Astrocyte of the cerebellum (primary cell): ENCODE results near the gene TCP11L2.

Experiments used
- DNase-seq: peaks from one replicate; pipeline ENCODE4 v3.0.0-alpha.2; 2011; ENCODE audit warnings: low read depth
- H3K4me3 ChIP-seq: 2 replicates; pipeline ENCODE4 v1.5.1; 2011; ENCODE audit warnings: mild to moderate bottlenecking, low read depth, low read length, moderate library complexity
- in situ Hi-C: cut with HindIII; loops from 2 replicates; pipeline ENCODE4 v1.10.0; 2017; ENCODE audit warnings: low sequenced_read_pairs
- TF ChIP-seq, protein P1 (sequence below): IDR thresholded peaks from 2 replicates; pipeline ENCODE4 v1.5.1; 2012; ENCODE audit warnings: low read length, low read depth, moderate library complexity, mild to moderate bottlenecking; ENCODE audit errors: missing control alignments

TCP11L2 gene

DNA sequence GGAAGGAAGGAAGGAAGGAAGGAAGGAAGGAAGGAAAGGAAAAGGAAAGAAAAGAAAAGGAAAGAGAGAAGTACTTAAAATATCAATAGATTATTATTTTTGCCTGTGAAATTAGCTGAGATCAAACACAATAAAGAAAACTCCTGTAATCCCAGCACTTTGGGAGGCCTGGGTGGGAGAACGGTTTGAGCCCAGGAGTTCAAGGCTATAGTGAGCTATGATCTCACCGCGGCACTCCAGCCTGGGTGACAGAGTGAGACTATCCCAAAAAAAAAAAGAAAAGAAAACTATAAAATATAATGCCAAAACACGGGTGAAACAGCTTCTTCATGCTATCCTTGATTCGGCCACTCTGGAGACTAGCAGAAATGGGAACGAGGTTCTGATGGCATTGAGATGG lies 28.5 kb upstream of the TCP11L2 start:
- DNase-seq: no peak
- in situ Hi-C loops: no loop called here
- TF ChIP-seq, protein P1, sequence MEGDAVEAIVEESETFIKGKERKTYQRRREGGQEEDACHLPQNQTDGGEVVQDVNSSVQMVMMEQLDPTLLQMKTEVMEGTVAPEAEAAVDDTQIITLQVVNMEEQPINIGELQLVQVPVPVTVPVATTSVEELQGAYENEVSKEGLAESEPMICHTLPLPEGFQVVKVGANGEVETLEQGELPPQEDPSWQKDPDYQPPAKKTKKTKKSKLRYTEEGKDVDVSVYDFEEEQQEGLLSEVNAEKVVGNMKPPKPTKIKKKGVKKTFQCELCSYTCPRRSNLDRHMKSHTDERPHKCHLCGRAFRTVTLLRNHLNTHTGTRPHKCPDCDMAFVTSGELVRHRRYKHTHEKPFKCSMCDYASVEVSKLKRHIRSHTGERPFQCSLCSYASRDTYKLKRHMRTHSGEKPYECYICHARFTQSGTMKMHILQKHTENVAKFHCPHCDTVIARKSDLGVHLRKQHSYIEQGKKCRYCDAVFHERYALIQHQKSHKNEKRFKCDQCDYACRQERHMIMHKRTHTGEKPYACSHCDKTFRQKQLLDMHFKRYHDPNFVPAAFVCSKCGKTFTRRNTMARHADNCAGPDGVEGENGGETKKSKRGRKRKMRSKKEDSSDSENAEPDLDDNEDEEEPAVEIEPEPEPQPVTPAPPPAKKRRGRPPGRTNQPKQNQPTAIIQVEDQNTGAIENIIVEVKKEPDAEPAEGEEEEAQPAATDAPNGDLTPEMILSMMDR: no peak
- no peak overlapping the region for H3K4me3 ChIP-seq

DNA sequence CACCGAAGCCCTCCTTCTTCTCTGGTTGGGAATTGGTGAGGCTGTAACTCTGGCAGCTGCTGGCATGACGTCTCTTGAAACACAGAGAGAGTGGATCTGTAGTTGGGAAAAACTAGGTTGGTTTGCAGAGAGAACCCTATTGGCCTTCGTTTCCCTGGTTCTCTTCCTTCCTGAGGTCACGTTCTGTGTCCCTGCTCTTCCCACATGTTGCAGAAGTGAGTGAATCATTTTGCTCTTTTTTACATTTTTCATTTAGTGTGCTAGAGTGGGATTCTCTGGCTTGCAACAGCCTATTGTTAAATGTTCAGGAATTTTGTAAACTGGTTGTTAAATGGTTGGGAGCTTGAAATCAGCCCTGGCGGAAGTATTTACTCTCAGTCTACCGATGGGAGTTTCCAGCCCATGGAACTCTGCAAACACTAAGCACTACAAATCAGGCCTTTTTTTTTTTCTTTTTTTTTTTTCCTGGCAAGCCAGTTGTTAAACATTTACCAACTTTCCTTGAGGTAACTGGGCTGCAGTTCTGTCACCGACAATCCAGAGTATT lies 27.9 kb upstream of the TCP11L2 start:
- TF ChIP-seq, protein P1: no peak
- DNase-seq: no peak
- in situ Hi-C loops: no loop called here
- H3K4me3 ChIP-seq: no peak overlapping the region

DNA sequence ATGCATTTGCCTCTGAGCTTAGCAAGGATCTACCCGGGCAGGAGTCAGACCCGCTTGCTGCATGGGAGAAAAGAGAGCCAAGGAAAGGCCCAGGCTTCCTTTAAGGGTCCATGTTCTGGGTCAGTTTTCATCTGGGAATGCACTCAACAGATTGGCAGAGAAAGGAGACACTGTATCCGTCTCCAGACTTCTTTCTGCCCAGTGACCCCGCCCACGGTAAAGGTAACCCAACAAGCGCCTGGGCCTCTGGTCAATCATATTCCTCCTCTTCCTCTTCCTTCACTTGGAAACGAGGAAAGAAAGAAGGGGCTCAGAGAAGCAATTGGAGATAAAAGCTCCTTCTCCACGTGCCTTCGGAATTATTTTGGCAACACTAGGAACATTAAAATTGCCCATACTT lies 27.1 kb upstream of the TCP11L2 start:
- H3K4me3 ChIP-seq: no peak overlapping the region
- TF ChIP-seq, protein P1: no peak
- no peak for DNase-seq
- in situ Hi-C loops: no loop called here

DNA sequence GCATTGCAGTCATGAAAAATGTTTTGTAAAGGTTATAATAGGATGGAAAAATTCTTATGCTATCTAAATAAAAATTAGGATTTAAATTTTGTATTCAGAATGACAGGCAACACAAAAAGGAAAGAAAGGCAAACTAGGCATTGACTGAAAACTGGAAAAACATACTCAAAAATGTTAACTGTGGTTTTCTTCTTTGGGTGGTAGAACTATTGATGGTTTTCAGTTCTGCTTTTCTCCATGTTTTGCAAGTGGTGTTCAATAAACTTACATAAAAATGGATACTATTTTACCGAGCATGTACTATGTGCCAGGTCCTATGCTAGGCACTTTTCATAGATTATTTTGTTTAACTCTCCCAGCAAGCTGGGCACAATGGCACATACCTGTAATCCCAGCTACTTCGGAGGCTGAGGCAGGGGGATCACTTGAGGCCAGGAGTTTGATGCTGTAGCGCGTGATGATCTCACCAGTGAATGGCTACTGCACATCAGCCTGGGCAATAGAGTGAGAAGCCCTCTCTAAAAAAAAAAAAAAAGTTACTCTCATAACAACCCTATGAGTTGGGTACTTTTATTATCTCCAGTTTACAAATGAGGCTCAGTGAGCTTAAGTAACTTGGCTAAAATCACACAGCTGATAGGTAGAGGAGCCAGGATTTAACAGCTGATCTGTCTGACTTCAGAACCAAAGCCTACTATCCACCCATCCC lies 26.3 kb upstream of the TCP11L2 start:
- TF ChIP-seq, protein P1: no peak
- DNase-seq: no peak
- no peak overlapping the region for H3K4me3 ChIP-seq
- in situ Hi-C loops: no loop called here

DNA sequence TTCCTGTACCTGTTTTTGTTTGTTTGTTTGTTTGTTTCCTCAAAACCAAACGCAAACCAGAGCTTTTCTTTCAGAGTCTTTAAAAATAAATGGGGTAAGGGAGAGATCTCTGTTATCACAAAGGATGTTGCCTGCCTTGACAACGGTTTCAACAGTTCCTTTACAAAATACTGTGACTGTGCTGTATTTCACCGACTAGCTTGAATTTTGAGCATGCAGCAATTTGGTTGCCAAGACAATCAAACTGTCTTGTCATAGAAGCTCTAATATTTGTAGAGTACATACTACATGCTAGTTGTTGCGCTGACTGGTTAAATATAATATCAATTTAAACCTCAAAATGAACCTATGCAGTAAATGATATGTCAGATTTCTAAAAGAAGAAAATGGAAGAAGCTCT lies 22.4 kb upstream of the TCP11L2 start:
- in situ Hi-C loops: no loop called here
- TF ChIP-seq, protein P1: no peak
- DNase-seq: no peak
- no peak overlapping the region for H3K4me3 ChIP-seq

DNA sequence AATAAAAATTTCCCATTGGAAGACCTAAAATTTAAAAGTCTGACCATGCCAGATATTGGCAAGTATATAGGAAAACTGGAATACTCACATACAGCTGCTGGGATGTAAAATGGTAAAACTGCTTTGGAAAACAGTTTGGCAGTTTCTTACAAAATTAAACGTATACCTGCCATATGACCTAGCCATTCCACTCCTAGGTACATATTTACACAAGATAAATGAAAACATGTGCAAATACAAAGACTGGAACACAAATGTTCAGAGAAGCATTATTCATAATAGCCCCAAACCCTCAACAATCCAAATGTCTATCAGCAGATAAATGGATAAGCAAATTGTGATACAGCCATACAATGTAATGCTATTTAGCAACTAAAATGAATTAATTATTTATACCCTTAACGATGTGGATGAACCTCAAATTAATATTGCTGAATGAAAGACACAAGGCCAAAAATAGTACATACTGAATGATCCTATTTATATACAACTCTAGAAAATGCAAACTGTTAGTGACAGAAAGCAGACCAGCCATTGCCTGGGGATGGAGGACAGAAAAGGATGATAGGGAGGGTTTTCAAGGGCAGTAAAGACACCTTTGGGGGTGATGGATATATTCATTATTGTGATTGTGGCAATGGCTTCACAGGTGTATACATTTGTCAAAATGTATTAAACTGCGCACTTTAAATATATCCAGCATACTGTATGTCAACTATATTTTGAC lies 21.3 kb upstream of the TCP11L2 start:
- in situ Hi-C loops: no loop called here
- no peak overlapping the region for H3K4me3 ChIP-seq
- TF ChIP-seq, protein P1: no peak
- no peak for DNase-seq
